Activated CD8-positive, alpha-beta memory T cell treated with anti-CD3 and anti-CD28 coated beads, Interleukin-2, amount 50 U/mL, for 4 hours (primary cell): ENCODE measurements around the gene SACS.
"Not testable (repeated sequence)": the region's sequence is repeated elsewhere in the genome, so short reads cannot be mapped to it uniquely, and the experiment has no call there.

Source experiments
- DNase-seq: peaks from one replicate; pipeline ENCODE4 v3.0.0-alpha.2; 2020

Gene SACS

GRCh38 chr13:23354520-23354919, 79.0 kb downstream of the SACS start:
- DNase-seq, result no peak

GRCh38 chr13:23352161-23352560, 81.3 kb downstream of the SACS start:
- no peak for DNase-seq

- no peak for DNase-seq
Measured at GRCh38 chr13:23350009-23350408, 83.5 kb downstream of the SACS start.

GRCh38 chr13:23349161-23349897, 84.2 kb downstream of the SACS start:
- DNase-seq, result no peak

GRCh38 chr13:23348262-23349127, 85.0 kb downstream of the SACS start:
- no peak for DNase-seq

- no peak for DNase-seq
Measured at GRCh38 chr13:23347601-23348000, 85.9 kb downstream of the SACS start.

GRCh38 chr13:23344931-23345595, 88.4 kb downstream of the SACS start:
- DNase-seq, result no peak

- no peak for DNase-seq
Measured at GRCh38 chr13:23339225-23339624, 94.3 kb downstream of the SACS start.

- DNase-seq, result no peak
Measured at GRCh38 chr13:23330356-23330755, 103.1 kb downstream of the SACS start.

- no peak for DNase-seq
Measured at GRCh38 chr13:23325191-23325590, 108.3 kb downstream of the SACS start.

- no peak for DNase-seq
Measured at GRCh38 chr13:23323946-23324709, 109.4 kb downstream of the SACS start.

GRCh38 chr13:23322353-23323336, 110.9 kb downstream of the SACS start:
- no peak for DNase-seq

- DNase-seq, result no peak
Measured at GRCh38 chr13:23321535-23322241, 111.8 kb downstream of the SACS start.

GRCh38 chr13:23320926-23321534, 112.5 kb downstream of the SACS start:
- DNase-seq, result no peak

- no peak for DNase-seq
Measured at GRCh38 chr13:23319883-23320224, 113.6 kb downstream of the SACS start.

GRCh38 chr13:23314837-23315236, 118.7 kb downstream of the SACS start:
- not testable (repeated sequence) for DNase-seq

GRCh38 chr13:23292586-23292985, 140.9 kb downstream of the SACS start:
- no peak for DNase-seq

- DNase-seq, result no peak
Measured at GRCh38 chr13:23289917-23290357, 143.6 kb downstream of the SACS start.

GRCh38 chr13:23288995-23289394, 144.5 kb downstream of the SACS start:
- no peak for DNase-seq

- no peak for DNase-seq
Measured at GRCh38 chr13:23288564-23288963, 144.9 kb downstream of the SACS start.
